Measurements from ENCODE around the gene GATA3.

The GATA3 gene

DNA sequence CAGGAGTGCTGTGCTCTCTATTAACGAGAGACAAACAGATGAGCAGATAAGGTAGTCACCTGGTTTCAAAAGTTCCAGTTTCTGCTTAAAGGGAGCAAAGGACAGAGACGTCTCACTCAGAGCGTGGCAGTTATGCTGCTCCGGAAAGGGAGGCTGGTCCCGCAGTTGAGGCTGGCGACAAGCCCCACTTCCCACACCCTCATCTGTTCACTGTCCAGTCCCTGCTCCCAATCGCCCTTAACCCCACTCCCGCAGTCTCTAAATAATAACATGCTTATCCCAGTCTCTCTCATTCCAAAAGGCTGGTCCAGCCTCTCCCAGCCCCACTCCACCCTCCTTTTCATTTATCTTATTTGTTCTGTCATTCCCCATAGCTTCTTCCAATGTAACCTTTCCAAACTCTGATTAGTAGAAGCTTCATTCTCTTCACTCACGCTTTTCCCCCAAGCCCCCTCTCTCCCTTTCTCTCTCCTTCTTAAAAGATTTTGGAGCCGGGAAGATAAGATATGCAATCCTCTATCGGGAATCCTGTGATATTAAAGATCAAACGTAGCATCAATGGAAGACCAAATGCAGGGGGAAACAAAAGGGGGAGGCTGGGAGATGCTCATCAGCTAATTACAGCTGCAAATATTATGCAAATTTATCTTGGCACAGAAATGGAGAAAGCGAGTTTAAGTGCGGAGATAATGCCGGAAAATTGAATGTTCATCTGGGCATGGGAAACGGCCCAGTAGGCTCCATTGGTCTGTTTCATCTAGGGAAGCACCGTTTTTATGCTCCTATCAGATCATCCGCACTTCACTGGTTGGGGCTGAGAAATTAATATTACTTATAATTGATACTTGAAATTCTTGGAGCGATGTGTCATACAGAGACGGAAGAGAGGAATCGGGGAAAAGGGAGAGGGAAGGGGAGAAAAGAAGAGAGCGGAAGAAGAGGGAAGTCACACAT lies 16.3 kb upstream of the GATA3 start:
- DNase-seq (ENCODE audit: low read depth in 2 of 2), result no peak

DNA sequence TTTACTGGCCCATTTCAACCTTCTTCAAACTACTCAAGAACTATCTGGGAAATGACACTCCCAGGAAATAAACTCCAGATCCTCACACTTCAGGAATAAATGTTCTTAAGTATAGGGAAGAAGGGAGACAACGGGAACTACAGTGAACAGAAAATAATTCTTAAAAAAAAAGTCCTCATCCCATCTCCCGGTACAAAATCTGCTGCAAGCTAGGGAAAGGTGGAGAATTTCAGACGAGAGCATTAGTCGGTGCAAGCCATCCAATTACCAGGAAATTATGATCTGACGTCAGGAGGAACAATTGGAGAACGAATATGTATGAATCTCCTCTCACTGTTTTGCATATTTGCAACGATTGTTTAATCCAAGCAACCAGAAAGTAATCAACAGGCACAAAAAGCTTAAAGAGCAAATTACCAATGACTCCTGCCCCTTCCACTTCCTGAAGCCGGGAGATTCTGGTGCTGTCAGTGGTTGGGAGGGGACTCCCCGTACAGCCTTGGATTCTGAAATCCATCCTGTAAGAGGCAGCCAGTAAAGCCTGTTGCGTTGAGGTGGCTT lies 15.1 kb upstream of the GATA3 start:
- DNase-seq (ENCODE audit: low read depth in 2 of 2), result no peak

DNA sequence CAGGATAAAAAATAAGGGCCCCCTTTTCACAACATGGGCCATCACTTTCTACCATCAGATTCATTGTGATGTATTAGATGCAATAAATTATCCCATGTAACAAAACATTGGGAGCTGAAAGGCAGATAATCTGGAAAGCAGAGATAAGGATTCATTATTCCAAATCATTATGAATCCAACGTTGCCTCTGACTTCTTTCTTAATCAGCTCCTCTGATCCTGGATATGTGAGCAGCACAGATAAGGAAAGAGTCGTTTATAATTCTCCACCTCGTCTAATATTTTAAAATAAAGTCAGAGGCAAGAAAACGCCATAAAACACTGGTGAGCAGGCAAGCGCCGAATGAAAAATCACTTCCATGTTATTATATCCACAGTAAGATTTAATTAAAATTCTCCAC lies 13.8 kb upstream of the GATA3 start:
- DNase-seq (ENCODE audit: low read depth in 2 of 2), result no peak

- no peak for DNase-seq (ENCODE audit: low read depth in 2 of 2)
Measured at GRCh38 chr10:8041284-8041991, 13.1 kb upstream of the GATA3 start.

DNA sequence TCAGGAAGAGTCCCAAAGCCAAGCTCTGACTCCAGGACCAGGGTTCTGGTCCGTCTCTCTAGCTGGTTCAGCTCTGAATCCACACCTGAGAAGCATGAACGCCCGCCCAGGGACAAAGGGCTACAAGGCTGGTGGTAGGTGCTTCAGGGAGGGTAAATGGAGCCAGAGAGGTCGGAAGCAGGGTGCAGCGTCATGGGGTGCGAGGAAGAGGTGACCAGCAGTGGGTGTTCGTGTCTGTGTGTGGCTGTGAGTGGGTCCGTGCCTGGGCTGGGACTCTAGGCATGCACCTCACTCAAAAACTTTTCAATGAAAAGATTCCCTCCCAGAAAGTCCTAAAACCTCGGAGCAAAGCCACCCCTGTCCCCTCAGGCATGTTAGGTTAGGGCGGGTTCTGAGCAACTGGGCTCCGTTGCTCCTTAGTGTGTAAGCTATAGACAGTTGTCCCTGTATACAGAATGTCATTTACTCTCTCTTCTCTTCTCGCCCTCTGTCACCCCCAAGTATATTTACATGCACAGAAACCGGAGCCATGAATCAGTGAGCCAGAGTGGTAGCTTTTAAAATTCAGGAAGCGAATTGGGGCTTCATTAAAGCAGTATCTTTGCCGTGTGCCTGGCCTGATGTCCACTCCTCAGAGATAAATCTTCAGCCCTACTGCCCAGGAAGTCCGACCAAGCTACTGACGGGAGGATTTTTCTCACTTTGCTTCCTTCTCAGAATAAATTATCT lies 12.3 kb upstream of the GATA3 start:
- no peak for DNase-seq (ENCODE audit: low read depth in 2 of 2)

DNA sequence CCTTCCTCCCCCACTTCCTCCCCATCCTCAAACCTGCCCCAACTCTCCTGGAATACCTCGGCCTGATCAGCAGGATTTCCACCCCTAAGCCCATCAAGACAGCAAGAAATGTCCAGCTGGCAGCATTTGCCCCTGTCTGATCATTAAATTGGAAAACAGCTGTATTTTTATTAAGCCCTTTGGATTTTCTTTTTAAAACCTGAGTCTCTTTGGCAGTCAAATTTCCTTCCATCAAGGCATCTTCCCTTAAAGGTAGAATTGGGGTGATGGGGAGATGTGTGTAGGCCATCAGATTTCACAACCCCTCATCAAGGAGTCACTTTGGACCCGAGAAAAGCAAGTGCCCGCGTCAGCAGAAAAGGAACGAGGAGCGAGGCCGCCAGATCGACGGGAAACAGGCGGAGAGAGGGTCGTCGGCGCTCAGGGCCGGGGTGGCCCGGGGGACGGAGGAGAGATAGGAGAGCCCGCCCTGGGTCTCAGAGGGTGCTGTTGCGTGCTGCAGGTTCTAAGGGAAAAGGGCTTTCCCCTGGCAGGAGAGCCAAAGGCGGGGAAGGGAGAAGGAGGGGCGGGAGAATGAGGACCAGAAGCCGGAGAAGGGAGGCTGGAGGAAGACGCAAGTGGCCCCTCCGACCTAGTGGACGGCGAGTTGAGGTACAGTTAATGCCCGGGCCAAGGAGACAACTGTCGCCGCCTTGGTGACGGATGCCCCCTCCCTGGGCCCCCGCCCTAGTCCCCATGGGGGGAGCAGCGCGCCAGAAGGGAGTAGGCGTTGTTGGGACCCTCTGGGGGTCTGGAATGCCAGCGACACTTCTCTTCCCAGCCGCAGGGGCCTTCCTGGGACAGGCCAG lies 11.5 kb upstream of the GATA3 start:
- no peak for DNase-seq (ENCODE audit: low read depth in 2 of 2)

GRCh38 chr10:8043569-8044306 lies 10.8 kb upstream of the GATA3 start:
- no peak for DNase-seq (ENCODE audit: low read depth in 2 of 2)

DNA sequence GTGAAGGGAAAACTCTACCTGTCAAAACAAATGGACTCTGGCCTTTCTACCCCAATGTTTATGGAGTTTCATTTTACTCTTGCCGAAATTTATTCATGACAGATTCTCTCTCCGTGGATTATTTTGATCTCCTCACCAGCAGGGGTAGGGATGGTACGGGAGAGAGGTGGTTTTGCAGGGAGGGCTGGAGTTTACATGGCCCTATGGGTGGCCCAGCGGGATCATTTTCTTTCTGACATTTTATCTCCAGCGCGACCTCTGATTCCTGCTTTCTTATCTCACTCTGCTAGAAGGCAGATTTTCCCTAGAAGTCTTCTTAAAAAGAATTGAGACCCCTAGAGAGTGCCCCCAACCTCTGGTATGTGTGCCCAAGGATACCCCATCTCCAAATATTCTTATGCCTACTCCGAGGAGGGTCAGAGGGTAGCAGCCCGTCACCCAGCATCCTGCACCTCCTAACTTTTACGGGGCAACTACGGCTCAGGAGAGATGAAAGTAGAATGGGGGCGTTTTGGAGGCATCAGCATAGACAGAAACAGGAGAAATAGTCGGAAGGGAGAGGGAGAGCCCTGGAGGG lies 10.1 kb upstream of the GATA3 start:
- DNase-seq (ENCODE audit: low read depth in 2 of 2), result no peak

GRCh38 chr10:8044908-8045725 lies 9.4 kb upstream of the GATA3 start:
- DNase-seq (ENCODE audit: low read depth in 2 of 2), result no peak

GRCh38 chr10:8045726-8046494 lies 8.6 kb upstream of the GATA3 start:
- DNase-seq (ENCODE audit: low read depth in 2 of 2), result no peak

- DNase-seq (ENCODE audit: low read depth in 2 of 2), result no peak
Measured at GRCh38 chr10:8047452-8048280, 6.8 kb upstream of the GATA3 start.

DNA sequence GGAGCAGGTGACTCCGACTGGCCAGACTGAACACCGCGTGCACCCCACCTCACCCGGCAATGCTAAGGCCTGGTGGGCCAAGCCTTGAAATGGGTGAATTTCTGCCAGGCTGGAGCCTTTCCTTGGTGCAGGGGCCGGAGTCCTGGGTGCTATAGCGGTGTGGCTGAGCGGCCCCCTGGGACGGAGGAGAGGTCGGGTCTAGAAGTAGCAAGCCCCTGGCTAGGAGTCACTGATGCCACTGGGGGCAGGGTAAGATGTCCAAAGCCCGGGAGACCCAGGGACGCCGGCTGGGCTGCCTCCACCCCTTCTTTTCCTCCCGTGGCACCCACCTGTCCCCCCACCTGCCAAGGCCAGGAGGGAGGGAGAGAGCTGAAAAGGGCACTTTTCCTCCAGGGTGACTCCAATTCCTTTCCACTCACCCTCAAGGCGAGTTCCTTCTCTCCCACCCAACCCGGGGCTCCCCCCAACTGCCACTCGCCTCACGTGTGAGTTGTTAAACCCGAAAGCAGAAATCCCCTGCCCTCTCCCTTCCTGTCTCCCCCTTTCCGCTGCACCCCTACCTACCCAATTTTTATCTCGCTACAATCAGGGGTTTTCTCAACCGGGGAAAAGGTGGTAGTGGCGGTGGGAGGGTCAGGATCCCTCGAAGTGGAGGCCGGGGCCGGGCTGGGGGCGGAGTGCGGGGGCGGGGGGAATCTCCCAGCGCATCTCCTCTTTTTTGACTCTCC lies 6.0 kb upstream of the GATA3 start:
- DNase-seq (ENCODE audit: low read depth in 2 of 2), result peak in 1 of 2 donors; percentile 55

- no peak for DNase-seq (ENCODE audit: low read depth in 2 of 2)
Measured at GRCh38 chr10:8049045-8049864, 5.2 kb upstream of the GATA3 start.

- no peak for DNase-seq (ENCODE audit: low read depth in 2 of 2)
Measured at GRCh38 chr10:8049865-8050555, 4.5 kb upstream of the GATA3 start.

- no peak for DNase-seq (ENCODE audit: low read depth in 2 of 2)
Measured at GRCh38 chr10:8050556-8051108, 3.9 kb upstream of the GATA3 start.

Data from stimulated activated CD8-positive, alpha-beta memory T cell treated with anti-CD3 and anti-CD28 coated beads, Interleukin-2, amount 100 ng/mL, for 1 hour (primary cell).